HEK293 (cell line): ENCODE results near the gene RPP25L.

Experiments
- CTCF ChIA-PET: fragments of 350-600 bp; formaldehyde crosslinking; extraction: SDS; loops from one replicate; lab custom pipeline; 2021; ENCODE audit warnings: antibody characterized with exemption; lab: Yijun Ruan, JAX
- POLR2A ChIA-PET: fragments of 300-600 bp; formaldehyde crosslinking; extraction: SDS; loops from one replicate; lab custom pipeline; 2020; ENCODE audit warnings: antibody characterized with exemption, inconsistent platforms; lab: Yijun Ruan, JAX
- H3K27ac ChIP-seq: fragments of 200-500 bp; sonication (Bioruptor generic); 2 replicates; pipeline ENCODE4 v1.5.1; 2014; ENCODE audit warnings: low read depth, low read length, control low read depth, inconsistent platforms; ENCODE audit errors: extremely low read depth
- H3K36me3 ChIP-seq, 2 experiments: fragments of 200-500 bp in 1 of 2; sonication (Bioruptor generic) in 1 of 2; 1 replicate in 1 of 2; 2 replicates in 1 of 2; pipeline ENCODE4 v1.5.1; 2014 to 2017; ENCODE audit warnings: inconsistent platforms in 2 of 2, low read length in 2 of 2; ENCODE audit not compliant: control insufficient read depth in 2 of 2, insufficient read depth in 1 of 2
- H3K4me1 ChIP-seq: fragments of 200-500 bp; sonication (Bioruptor generic); 2 replicates; pipeline ENCODE4 v1.5.1; 2014; ENCODE audit warnings: mild to moderate bottlenecking, low read length, inconsistent platforms; ENCODE audit not compliant: control insufficient read depth, insufficient read depth
- H3K4me3 ChIP-seq: 2 replicates; pipeline ENCODE4 v1.5.1; 2011; ENCODE audit warnings: low read depth, mild to moderate bottlenecking, control low read depth, low read length, moderate library complexity
- H3K9me3 ChIP-seq: fragments of 200-500 bp; sonication (Bioruptor generic); 2 replicates; pipeline ENCODE4 v1.5.1; 2014; ENCODE audit warnings: low read depth, low read length, inconsistent platforms; ENCODE audit not compliant: control insufficient read depth, insufficient read depth
- BCL11B ChIP-seq: fragments of 450-650 bp; formaldehyde crosslinking; IDR thresholded peaks from 2 replicates; pipeline ENCODE4 v1.5.1; 2016; ENCODE audit warnings: low read depth, missing biosample characterization, missing genetic modification characterization
- INSM2 ChIP-seq: fragments of 450-650 bp; formaldehyde crosslinking; IDR thresholded peaks from 2 replicates; pipeline ENCODE4 v1.5.1; 2016; ENCODE audit warnings: missing biosample characterization, missing genetic modification characterization
- MEIS1 ChIP-seq: sonication (generic); formaldehyde crosslinking; IDR thresholded peaks from 2 replicates; pipeline ENCODE4 v1.8.1; 2022; ENCODE audit warnings: missing genetic modification reagents, mild to moderate bottlenecking, borderline replicate concordance
- SETDB1 ChIP-seq: IDR thresholded peaks from one replicate; pipeline ENCODE4 v1.6.1; 2017; ENCODE audit warnings: mild to moderate bottlenecking, low read length, moderate library complexity, mixed read lengths; ENCODE audit not compliant: insufficient read length
- ZBTB7A ChIP-seq: fragments of 450-650 bp; formaldehyde crosslinking; IDR thresholded peaks from 2 replicates; pipeline ENCODE4 v1.5.1; 2016; ENCODE audit warnings: low read depth, missing biosample characterization, missing genetic modification characterization
- ZNF146 ChIP-seq: fragments of 450-650 bp; formaldehyde crosslinking; IDR thresholded peaks from 2 replicates; pipeline ENCODE4 v1.5.1; 2016; ENCODE audit warnings: missing biosample characterization, missing genetic modification characterization
- ZNF239 ChIP-seq: fragments of 450-650 bp; formaldehyde crosslinking; IDR thresholded peaks from 2 replicates; pipeline ENCODE4 v1.5.1; 2016; ENCODE audit warnings: missing biosample characterization, missing genetic modification characterization
- ZNF362 ChIP-seq: fragments of 450-650 bp; formaldehyde crosslinking; IDR thresholded peaks from 2 replicates; pipeline ENCODE4 v1.5.1; 2016; ENCODE audit warnings: missing biosample characterization, missing genetic modification characterization
- ZNF37A ChIP-seq: fragments of 450-650 bp; IDR thresholded peaks from 2 replicates; pipeline ENCODE4 v1.5.1; 2018; ENCODE audit warnings: missing biosample characterization, missing genetic modification characterization
- ZNF394 ChIP-seq: fragments of 450-650 bp; formaldehyde crosslinking; IDR thresholded peaks from 2 replicates; pipeline ENCODE4 v1.5.1; 2016; ENCODE audit warnings: missing biosample characterization, missing genetic modification characterization, mild to moderate bottlenecking, moderate library complexity, borderline replicate concordance
- ZNF398 ChIP-seq: fragments of 450-650 bp; formaldehyde crosslinking; IDR thresholded peaks from 2 replicates; pipeline ENCODE4 v1.5.1; 2017; ENCODE audit warnings: missing biosample characterization, missing genetic modification characterization
- ZNF658 ChIP-seq: fragments of 450-650 bp; formaldehyde crosslinking; IDR thresholded peaks from 2 replicates; pipeline ENCODE4; 2016; ENCODE audit warnings: missing biosample characterization, missing genetic modification characterization
- ZSCAN16 ChIP-seq: fragments of 450-650 bp; formaldehyde crosslinking; IDR thresholded peaks from 2 replicates; pipeline ENCODE4 v1.5.1; 2016; ENCODE audit warnings: missing biosample characterization, missing genetic modification characterization
- TF ChIP-seq, protein P1 (sequence below): fragments of 450-650 bp; formaldehyde crosslinking; IDR thresholded peaks from 2 replicates; pipeline ENCODE4 v1.5.1; 2016; ENCODE audit warnings: missing biosample characterization, missing genetic modification characterization
- TF ChIP-seq, protein P2 (sequence below): fragments of 450-650 bp; IDR thresholded peaks from 2 replicates; pipeline ENCODE4 v1.5.1; 2018; ENCODE audit warnings: missing biosample characterization, mild to moderate bottlenecking, missing genetic modification characterization

Gene RPP25L

GRCh38 chr9:34564617-34565016, 47.3 kb downstream of the RPP25L start:
- H3K4me3 ChIP-seq, result no peak overlapping the region
- no peaks in the 10 kb centered on the region for H3K36me3 ChIP-seq
- no peaks in the 10 kb centered on the region for H3K9me3 ChIP-seq
- no peak overlapping the region for H3K27ac ChIP-seq
- ChIA-PET CTCF (interaction anchor here (1.0 to 1.4 kb wide), 2 partner anchors 161 to 491 kb away, joined by 3 to 4 read pairs; no protein-coding TSS in a partner anchor), POLR2A (no interaction called here)
- TF ChIP-seq, protein P1, sequence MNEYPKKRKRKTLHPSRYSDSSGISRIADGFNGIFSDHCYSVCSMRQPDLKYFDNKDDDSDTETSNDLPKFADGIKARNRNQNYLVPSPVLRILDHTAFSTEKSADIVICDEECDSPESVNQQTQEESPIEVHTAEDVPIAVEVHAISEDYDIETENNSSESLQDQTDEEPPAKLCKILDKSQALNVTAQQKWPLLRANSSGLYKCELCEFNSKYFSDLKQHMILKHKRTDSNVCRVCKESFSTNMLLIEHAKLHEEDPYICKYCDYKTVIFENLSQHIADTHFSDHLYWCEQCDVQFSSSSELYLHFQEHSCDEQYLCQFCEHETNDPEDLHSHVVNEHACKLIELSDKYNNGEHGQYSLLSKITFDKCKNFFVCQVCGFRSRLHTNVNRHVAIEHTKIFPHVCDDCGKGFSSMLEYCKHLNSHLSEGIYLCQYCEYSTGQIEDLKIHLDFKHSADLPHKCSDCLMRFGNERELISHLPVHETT, result no peak
- TF ChIP-seq ZNF362 (no peak), ZNF398 (tag by site-specific recombination) (no peak), ZBTB7A (tag by site-specific recombination) (no peak), ZNF239 (no peak), ZNF146 (tag by site-specific recombination) (no peak), ZNF394 (no peak), MEIS1 (CRISPR knock-in tag) (no peak), ZNF658 (no peak), INSM2 (tag by site-specific recombination) (no peak), ZSCAN16 (tag by site-specific recombination) (no peak), BCL11B (tag by site-specific recombination) (no peak)
- TF ChIP-seq, protein P2, sequence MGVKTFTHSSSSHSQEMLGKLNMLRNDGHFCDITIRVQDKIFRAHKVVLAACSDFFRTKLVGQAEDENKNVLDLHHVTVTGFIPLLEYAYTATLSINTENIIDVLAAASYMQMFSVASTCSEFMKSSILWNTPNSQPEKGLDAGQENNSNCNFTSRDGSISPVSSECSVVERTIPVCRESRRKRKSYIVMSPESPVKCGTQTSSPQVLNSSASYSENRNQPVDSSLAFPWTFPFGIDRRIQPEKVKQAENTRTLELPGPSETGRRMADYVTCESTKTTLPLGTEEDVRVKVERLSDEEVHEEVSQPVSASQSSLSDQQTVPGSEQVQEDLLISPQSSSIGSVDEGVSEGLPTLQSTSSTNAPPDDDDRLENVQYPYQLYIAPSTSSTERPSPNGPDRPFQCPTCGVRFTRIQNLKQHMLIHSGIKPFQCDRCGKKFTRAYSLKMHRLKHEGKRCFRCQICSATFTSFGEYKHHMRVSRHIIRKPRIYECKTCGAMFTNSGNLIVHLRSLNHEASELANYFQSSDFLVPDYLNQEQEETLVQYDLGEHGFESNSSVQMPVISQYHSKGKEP (tag by site-specific recombination), result no peak
- H3K4me1 ChIP-seq, result no peaks in the 10 kb centered on the region

- POLR2A ChIA-PET, result no interaction called here
- TF ChIP-seq ZNF37A (tag by site-specific recombination) (peak; percentile 30; the same call in 1 of the 2 replicates), SETDB1 (no peak)
- no peaks in the 10 kb centered on the region for H3K9me3 ChIP-seq
- no peaks in the 10 kb centered on the region for H3K4me1 ChIP-seq
- no peak overlapping the region for H3K4me3 ChIP-seq
- no peak overlapping the region for H3K27ac ChIP-seq
- CTCF ChIA-PET, result interaction anchor here (0.5 to 2.5 kb wide), 10 partner anchors 14 to 333 kb away, joined by 3 to 26 read pairs (median 6); no protein-coding TSS in a partner anchor
- no peaks in the 10 kb centered on the region for H3K36me3 ChIP-seq
Measured at GRCh38 chr9:34563262-34563661, 48.6 kb downstream of the RPP25L start.
